Neural cell (in vitro differentiated cells): Measurements from ENCODE around the gene MDGA2.

Experiments
- EP300 ChIP-seq: fragments of 450-650 bp; conservative IDR thresholded peaks from 2 replicates; pipeline ENCODE4 v1.6.1; 2014; ENCODE audit warnings: antibody characterized with exemption, mild to moderate bottlenecking, moderate library complexity; ENCODE audit not compliant: poor library complexity, severe bottlenecking
- MXI1 ChIP-seq: fragments of 450-650 bp; conservative IDR thresholded peaks from 2 replicates; pipeline ENCODE4 v1.6.1; 2014; ENCODE audit warnings: antibody characterized with exemption, mild to moderate bottlenecking; ENCODE audit not compliant: poor library complexity, severe bottlenecking
- RAD21 ChIP-seq: fragments of 450-650 bp; conservative IDR thresholded peaks from 2 replicates; pipeline ENCODE4 v1.6.1; 2014; ENCODE audit warnings: antibody characterized with exemption, mild to moderate bottlenecking, moderate library complexity

DNA sequence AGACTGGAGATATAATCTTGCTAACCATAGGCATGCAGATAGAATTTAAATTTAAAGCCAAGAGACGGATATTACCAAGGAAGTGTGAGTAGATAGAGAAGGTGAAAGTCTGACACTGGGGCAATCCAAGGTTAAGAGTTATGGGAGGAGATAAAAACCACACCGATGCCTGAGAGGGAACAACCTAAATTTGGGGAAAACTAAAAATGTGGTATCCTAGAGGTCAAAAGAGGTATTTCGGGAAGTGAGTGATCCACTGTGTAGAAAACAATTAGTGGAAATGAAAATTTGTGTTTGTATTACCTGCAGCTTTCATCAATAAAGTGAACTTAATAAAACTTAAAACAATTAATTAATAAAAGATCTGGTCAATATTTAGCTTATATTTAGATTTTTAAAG lies 754.9 kb downstream of the MDGA2 start:
- TF ChIP-seq EP300 (no peak), MXI1 (no peak), RAD21 (no peak)
